ENCODE data around the gene ASTN2. TPM values are rescaled to one million over a fixed set of nuclear protein-coding genes. Genes with fewer than 3 reads are reported as not detected.
A peak's percentile ranks its signal among the peaks of the same experiment; 100 is the strongest.

Gene ASTN2
- total and polyA plus RNA-seq, 10 of the 15 experiments (the other 5 are each of a cell fraction or from before 2014, with no cell fraction given) = 1.4 to 15.7 (median 7.0) TPM

DNA sequence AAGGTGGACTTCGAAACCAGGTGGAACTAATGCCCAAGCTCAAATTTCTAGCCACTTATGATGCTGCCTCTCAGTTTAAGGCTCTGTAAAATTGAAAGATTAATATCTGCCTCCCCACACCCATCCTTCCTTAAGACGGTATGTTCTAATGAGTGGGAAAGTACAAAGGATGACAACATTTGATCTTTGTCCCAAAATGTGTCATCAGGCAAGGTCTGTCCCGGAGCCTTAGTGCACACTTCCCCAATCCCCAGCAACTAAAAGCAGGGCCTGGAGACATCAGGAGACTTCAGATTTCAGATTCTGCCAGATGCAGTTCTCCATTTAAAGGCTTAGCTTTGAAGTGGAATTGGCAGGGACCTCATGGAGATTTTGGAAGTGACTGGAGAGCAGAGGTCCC lies 316.5 kb downstream of the ASTN2 start (continued):
- TF ChIP-seq, protein P1, sequence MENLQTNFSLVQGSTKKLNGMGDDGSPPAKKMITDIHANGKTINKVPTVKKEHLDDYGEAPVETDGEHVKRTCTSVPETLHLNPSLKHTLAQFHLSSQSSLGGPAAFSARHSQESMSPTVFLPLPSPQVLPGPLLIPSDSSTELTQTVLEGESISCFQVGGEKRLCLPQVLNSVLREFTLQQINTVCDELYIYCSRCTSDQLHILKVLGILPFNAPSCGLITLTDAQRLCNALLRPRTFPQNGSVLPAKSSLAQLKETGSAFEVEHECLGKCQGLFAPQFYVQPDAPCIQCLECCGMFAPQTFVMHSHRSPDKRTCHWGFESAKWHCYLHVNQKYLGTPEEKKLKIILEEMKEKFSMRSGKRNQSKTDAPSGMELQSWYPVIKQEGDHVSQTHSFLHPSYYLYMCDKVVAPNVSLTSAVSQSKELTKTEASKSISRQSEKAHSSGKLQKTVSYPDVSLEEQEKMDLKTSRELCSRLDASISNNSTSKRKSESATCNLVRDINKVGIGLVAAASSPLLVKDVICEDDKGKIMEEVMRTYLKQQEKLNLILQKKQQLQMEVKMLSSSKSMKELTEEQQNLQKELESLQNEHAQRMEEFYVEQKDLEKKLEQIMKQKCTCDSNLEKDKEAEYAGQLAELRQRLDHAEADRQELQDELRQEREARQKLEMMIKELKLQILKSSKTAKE (IDR thresholded peaks at IDR 0.05; ENCODE audit: low read depth, poor library complexity, severe bottlenecking) = no peak
- TF ChIP-seq, protein P2, sequence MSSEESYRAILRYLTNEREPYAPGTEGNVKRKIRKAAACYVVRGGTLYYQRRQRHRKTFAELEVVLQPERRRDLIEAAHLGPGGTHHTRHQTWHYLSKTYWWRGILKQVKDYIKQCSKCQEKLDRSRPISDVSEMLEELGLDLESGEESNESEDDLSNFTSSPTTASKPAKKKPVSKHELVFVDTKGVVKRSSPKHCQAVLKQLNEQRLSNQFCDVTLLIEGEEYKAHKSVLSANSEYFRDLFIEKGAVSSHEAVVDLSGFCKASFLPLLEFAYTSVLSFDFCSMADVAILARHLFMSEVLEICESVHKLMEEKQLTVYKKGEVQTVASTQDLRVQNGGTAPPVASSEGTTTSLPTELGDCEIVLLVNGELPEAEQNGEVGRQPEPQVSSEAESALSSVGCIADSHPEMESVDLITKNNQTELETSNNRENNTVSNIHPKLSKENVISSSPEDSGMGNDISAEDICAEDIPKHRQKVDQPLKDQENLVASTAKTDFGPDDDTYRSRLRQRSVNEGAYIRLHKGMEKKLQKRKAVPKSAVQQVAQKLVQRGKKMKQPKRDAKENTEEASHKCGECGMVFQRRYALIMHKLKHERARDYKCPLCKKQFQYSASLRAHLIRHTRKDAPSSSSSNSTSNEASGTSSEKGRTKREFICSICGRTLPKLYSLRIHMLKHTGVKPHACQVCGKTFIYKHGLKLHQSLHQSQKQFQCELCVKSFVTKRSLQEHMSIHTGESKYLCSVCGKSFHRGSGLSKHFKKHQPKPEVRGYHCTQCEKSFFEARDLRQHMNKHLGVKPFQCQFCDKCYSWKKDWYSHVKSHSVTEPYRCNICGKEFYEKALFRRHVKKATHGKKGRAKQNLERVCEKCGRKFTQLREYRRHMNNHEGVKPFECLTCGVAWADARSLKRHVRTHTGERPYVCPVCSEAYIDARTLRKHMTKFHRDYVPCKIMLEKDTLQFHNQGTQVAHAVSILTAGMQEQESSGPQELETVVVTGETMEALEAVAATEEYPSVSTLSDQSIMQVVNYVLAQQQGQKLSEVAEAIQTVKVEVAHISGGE (CRISPR knock-in tag; IDR thresholded peaks at IDR 0.05) = no peak
- TF ChIP-seq SPI1 (IDR thresholded peaks at IDR 0.05; ENCODE audit: borderline replicate concordance, insufficient read depth, low read depth, low read length) (0 out of 2 replicates have a peak, but pooled peaks have one; percentile 33), TARDBP (IDR thresholded peaks at IDR 0.05; ENCODE audit: borderline replicate concordance) (no peak), FOXM1 (IDR thresholded peaks at IDR 0.05; ENCODE audit: low read depth, low read length) (0 out of 2 replicates have a peak, but pooled peaks have one; percentile 14), CREM (IDR thresholded peaks at IDR 0.05; ENCODE audit: low read depth) (peak; percentile 58; the same call in 1 of the 2 replicates), RUNX3 (IDR thresholded peaks at IDR 0.05; ENCODE audit: low read length) (peak; percentile 8; the same call in 1 of the 2 replicates), SMC3 (IDR thresholded peaks at IDR 0.05; ENCODE audit: borderline replicate concordance, low read length) (no peak), BHLHE40 (IDR thresholded peaks at IDR 0.05; ENCODE audit: borderline replicate concordance in 1 of 2, low read depth in 2 of 2, low read length in 1 of 2) (no peak), RAD51 (IDR thresholded peaks at IDR 0.05) (no peak), BRCA1 (IDR thresholded peaks at IDR 0.05; ENCODE audit: low read depth, low read length) (no peak), RFX5 (IDR thresholded peaks at IDR 0.05; ENCODE audit: low read depth, low read length) (no peak), KDM1A (IDR thresholded peaks at IDR 0.05; ENCODE audit: borderline replicate concordance) (no peak)
- TF ChIP-seq, protein P3, sequence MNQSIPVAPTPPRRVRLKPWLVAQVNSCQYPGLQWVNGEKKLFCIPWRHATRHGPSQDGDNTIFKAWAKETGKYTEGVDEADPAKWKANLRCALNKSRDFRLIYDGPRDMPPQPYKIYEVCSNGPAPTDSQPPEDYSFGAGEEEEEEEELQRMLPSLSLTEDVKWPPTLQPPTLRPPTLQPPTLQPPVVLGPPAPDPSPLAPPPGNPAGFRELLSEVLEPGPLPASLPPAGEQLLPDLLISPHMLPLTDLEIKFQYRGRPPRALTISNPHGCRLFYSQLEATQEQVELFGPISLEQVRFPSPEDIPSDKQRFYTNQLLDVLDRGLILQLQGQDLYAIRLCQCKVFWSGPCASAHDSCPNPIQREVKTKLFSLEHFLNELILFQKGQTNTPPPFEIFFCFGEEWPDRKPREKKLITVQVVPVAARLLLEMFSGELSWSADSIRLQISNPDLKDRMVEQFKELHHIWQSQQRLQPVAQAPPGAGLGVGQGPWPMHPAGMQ (IDR thresholded peaks at IDR 0.05; ENCODE audit: borderline replicate concordance) = no peak
